CD4-positive, CD25-positive, alpha-beta regulatory T cell (primary cell): Measurements from ENCODE around the gene IRF9. TPM values are rescaled to one million over a fixed set of nuclear protein-coding genes. Genes with fewer than 3 reads are reported as not detected.

Experiments
- ATAC-seq, 2 donors: fragments of 150-1000 bp; cut with Tn5 transposase; one replicate each; pipeline ENCODE4 v1.10.0; 2021; ENCODE audit warnings: low read depth in 2 of 2, moderate number of reproducible peaks in 2 of 2, moderate library complexity in 1 of 2
- DNase-seq, 3 donors: peaks; one replicate each; pipeline versions ENCODE4 v3.0.0 to v3.0.0-alpha.2; 2012 to 2022; ENCODE audit warnings: mixed read lengths in 1 of 3
- H3K27ac ChIP-seq: one replicate; pipeline ENCODE4 v1.7.0; 2013; ENCODE audit warnings: mild to moderate bottlenecking, low read length; ENCODE audit not compliant: insufficient read depth, poor library complexity, severe bottlenecking
- H3K27me3 ChIP-seq: one replicate; pipeline ENCODE4 v1.7.0; 2013; ENCODE audit warnings: low read length; ENCODE audit not compliant: control insufficient read depth, insufficient read depth
- H3K36me3 ChIP-seq: one replicate; pipeline ENCODE4 v1.7.0; 2013; ENCODE audit warnings: mild to moderate bottlenecking, low read length, moderate library complexity; ENCODE audit not compliant: control insufficient read depth, insufficient read depth
- H3K4me1 ChIP-seq: 2 replicates; pipeline ENCODE4 v1.7.0; 2013; ENCODE audit warnings: mild to moderate bottlenecking, low read length; ENCODE audit not compliant: insufficient read depth, control insufficient read depth, poor library complexity, severe bottlenecking
- H3K4me3 ChIP-seq: one replicate; pipeline ENCODE4 v1.7.0; 2013; ENCODE audit warnings: low read depth, mild to moderate bottlenecking, low read length, moderate library complexity
- H3K9me3 ChIP-seq, 2 experiments: 1 replicate in 1 of 2; 2 replicates in 1 of 2; pipeline ENCODE4 v1.7.0; 2013; ENCODE audit warnings: low read length in 2 of 2, mild to moderate bottlenecking in 1 of 2, moderate library complexity in 1 of 2; ENCODE audit not compliant: control insufficient read depth in 2 of 2
- H3K27ac Mint-ChIP-seq, 3 donors: one replicate each; pipeline ENCODE4 v1.8.0; 2020 to 2022; ENCODE audit warnings: mild to moderate bottlenecking in 3 of 3, mixed read lengths in 3 of 3, moderate library complexity in 2 of 3
- H3K27me3 Mint-ChIP-seq: one replicate; pipeline ENCODE4 v1.8.0; 2022; ENCODE audit warnings: mild to moderate bottlenecking, mixed read lengths
- H3K36me3 Mint-ChIP-seq: one replicate; pipeline ENCODE4 v1.8.0; 2020; ENCODE audit warnings: mixed read lengths
- H3K4me1 Mint-ChIP-seq, 4 donors: one replicate each; pipeline ENCODE4 v1.8.0; 2020 to 2022; ENCODE audit warnings: mixed read lengths in 4 of 4, mild to moderate bottlenecking in 1 of 4
- H3K4me3 Mint-ChIP-seq, 4 donors: one replicate each; pipeline ENCODE4 v1.8.0; 2020 to 2022; ENCODE audit warnings: mild to moderate bottlenecking in 4 of 4, mixed read lengths in 4 of 4, moderate library complexity in 3 of 4
- H3K9me3 Mint-ChIP-seq, 7 donors: one replicate each; pipeline ENCODE4 v1.8.0; 2020 to 2022; ENCODE audit warnings: mixed read lengths in 7 of 7, mild to moderate bottlenecking in 3 of 7, moderate library complexity in 2 of 7
- polyA plus RNA-seq, 4 donors: library from polyadenylated mRNA; unstranded; fragments of 300-500 nt; fragmentation: Illumina TruSeq; gene quantifications; one replicate each; pipeline ENCODE4 v1.2.3, GENCODE V29; 2021
- total RNA-seq: library from RNA; stranded (reverse); gene quantifications from one replicate; pipeline ENCODE4 v1.2.3, GENCODE V29; 2022

The IRF9 gene
- total and polyA plus RNA-seq, 5 donors from 2014 or later: 105 to 369 (median 127) TPM

DNA sequence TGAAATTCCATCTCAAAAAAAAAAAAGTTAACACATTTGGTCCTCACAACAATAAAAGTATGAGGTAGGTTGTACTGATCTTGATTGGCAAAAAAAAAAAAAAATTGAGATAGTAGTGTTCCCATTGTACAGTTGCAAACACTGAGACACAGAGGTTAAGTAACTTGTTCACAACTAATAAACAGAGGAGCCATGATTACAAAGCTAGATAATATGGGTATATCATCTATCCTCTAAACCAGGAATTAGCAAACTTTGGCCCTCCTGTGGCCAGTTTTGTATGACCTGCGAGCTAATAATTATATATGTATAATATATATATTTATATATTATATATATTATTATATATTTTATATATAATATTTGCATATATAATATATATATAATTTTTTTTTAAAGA, 27.3 kb upstream of the IRF9 start:
- H3K9me3 Mint-ChIP-seq: peaks cover 0 to 1% (median 0%) of the 10 kb centered on the region in 7 donors
- Histone ChIP-seq H3K9me3 (no peaks in the 10 kb centered on the region), H3K36me3 (peaks cover 13% of the 10 kb centered on the region), H3K27me3 (no peaks in the 10 kb centered on the region), H3K27ac (no peak overlapping the region), H3K4me3 (no peak overlapping the region), H3K4me1 (peaks cover 42% of the 10 kb centered on the region)
- ATAC-seq (no peak), DNase-seq (no peak)
- H3K36me3 Mint-ChIP-seq: peaks cover 15% of the 10 kb centered on the region
- no peak overlapping the region for H3K4me3 Mint-ChIP-seq
- H3K27me3 Mint-ChIP-seq: peaks cover 4% of the 10 kb centered on the region
- H3K4me1 Mint-ChIP-seq: peaks cover 10 to 55% (median 39%) of the 10 kb centered on the region in 4 donors
- H3K27ac Mint-ChIP-seq: peak overlapping the region in 1 of 3 donors; percentile 68

DNA sequence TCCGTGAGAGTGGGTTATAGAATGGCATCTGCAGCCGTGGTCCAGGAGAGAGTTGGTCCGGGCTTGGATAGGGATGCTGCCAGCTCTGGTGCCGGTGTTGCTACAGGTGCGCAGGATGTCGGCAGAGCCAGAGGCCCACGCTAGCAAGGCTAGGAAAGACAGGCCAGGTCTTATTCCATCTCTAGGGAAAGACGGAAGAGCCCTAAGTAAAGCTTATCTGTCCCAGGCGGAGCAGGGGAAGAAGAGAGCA, 25.6 kb upstream of the IRF9 start:
- Histone ChIP-seq H3K27ac (peak overlapping the region; percentile 67), H3K4me3 (peak overlapping the region; percentile 29), H3K36me3 (peaks cover 16% of the 10 kb centered on the region), H3K9me3 (no peaks in the 10 kb centered on the region), H3K4me1 (peaks cover 59% of the 10 kb centered on the region), H3K27me3 (no peaks in the 10 kb centered on the region)
- H3K27ac Mint-ChIP-seq: peak overlapping the region; percentile 8 to 96 (median 93)
- H3K4me3 Mint-ChIP-seq: peak overlapping the region; percentile 91 to 98 (median 97)
- no peak for DNase-seq
- H3K4me1 Mint-ChIP-seq: peaks cover 16 to 70% (median 48%) of the 10 kb centered on the region in 4 donors
- H3K9me3 Mint-ChIP-seq: peaks cover 0 to 1% (median 0%) of the 10 kb centered on the region in 7 donors
- ATAC-seq: no peak
- peaks cover 4% of the 10 kb centered on the region for H3K27me3 Mint-ChIP-seq
- H3K36me3 Mint-ChIP-seq: peaks cover 18% of the 10 kb centered on the region

DNA sequence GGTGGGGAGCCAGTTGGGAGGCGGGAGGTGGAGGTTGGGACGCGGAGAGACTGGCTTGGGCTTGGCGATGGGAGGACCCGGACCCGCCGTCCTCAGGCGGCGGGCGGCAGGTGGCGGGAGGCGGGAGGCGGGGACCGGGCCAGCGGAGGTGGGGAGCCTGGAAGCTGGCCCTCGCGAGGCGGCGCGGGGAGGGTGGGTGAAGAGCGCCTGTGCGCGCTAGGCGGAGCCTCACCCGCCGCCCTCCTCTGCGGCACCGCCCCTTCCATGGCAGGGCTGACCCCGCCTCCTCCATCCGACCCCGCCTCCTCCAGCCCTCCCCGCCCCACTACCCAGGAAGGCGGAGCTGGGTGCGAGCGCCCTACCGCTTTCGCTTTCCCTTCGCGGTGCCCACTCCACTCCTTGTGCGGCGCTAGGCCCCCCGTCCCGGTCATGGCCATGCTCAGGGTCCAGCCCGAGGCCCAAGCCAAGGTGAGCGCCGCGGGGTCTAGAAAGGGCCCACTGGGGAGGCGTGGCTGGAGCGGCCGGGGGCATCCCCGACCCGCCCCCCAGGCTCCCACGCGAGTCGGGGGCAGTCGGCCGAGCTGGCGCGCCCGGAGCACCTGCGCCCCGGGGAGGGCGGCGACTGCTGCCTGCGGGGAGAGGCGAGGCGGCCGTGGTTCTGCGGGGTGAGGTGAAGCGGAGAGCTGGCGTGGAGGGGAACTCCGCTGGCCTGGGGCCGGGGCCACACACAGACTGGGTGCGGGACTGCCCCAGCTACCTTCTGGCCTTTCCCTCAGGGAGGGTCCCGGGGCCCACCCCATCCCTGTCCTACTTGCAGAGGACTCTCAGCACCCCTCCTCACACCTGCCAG, 25.0 kb upstream of the IRF9 start, which contains the start of gene PSME1:
Gene PSME1 (plus strand): TSS at position 361 of the 850 bp plus-strand sequence. CDS start 69 bp downstream, at position 430.
- peak; percentile 90 to 94 (median 93) for DNase-seq
- peaks cover 4% of the 10 kb centered on the region for H3K27me3 Mint-ChIP-seq
- Histone ChIP-seq H3K4me1 (peaks cover 63% of the 10 kb centered on the region), H3K9me3 (no peaks in the 10 kb centered on the region), H3K27ac (peak within 1 kb of the TSS; percentile 85), H3K4me3 (peak within 1 kb of the TSS; percentile 75), H3K36me3 (peaks cover 16% of the 10 kb centered on the region), H3K27me3 (no peaks in the 10 kb centered on the region)
- peak within 1 kb of the TSS; percentile 69 to 96 (median 95) for H3K27ac Mint-ChIP-seq
- peaks cover 17% of the 10 kb centered on the region for H3K36me3 Mint-ChIP-seq
- peaks cover 16 to 70% (median 43%) of the 10 kb centered on the region in 4 donors for H3K4me1 Mint-ChIP-seq
- ATAC-seq: peak; percentile 93 to 96
- peak within 1 kb of the TSS; percentile 92 to 98 (median 97) for H3K4me3 Mint-ChIP-seq
- H3K9me3 Mint-ChIP-seq: peaks cover 0 to 1% (median 0%) of the 10 kb centered on the region in 7 donors

- DNase-seq (peak in 1 of 3 donors; percentile 28), ATAC-seq (no peak)
- Mint-ChIP-seq H3K4me3 (peak overlapping the region; percentile 92 to 94 (median 92)), H3K9me3 (peaks cover 0 to 1% (median 0%) of the 10 kb centered on the region in 7 donors), H3K36me3 (peaks cover 17% of the 10 kb centered on the region), H3K4me1 (peaks cover 16 to 71% (median 43%) of the 10 kb centered on the region in 4 donors), H3K27ac (peak overlapping the region; percentile 69 to 95 (median 94)), H3K27me3 (peaks cover 4% of the 10 kb centered on the region)
- Histone ChIP-seq H3K4me1 (peaks cover 62% of the 10 kb centered on the region), H3K36me3 (peaks cover 16% of the 10 kb centered on the region), H3K9me3 (no peaks in the 10 kb centered on the region), H3K27ac (peak overlapping the region; percentile 85), H3K4me3 (peak overlapping the region; percentile 75), H3K27me3 (no peaks in the 10 kb centered on the region)
These were observed 24.2 kb upstream of the IRF9 start for GRCh38 chr14:24136684-24137528.

DNA sequence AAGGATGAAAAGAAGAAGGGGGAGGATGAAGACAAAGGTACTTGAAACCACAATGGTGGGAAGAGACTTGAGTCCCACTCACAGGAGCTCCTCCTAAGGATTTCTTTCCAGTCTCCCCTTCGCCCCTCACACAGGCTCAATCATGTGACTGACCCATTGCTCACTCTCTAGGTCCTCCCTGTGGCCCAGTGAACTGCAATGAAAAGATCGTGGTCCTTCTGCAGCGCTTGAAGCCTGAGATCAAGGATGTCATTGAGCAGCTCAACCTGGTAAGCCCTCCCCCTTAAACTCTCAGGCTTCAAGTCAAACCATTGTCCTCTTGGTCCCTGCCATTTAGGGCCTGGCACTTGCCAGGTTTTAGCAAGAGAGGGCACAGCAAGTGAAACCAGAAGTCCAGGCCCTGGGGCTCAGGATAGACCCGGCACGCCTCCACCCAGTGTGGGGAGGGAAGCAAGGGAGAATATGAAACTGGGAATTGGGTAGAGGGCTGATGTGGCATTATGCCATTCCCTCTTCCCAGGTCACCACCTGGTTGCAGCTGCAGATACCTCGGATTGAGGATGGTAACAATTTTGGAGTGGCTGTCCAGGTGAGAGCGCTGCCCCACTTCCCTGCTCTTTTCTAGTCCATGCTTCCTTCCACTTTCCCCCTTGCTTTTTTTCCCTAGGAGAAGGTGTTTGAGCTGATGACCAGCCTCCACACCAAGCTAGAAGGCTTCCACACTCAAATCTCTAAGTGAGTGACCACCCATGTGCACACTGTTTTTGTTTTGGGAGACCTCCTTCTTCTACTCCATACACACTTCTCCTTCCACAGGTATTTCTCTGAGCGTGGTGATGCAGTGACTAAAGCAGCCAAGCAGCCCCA, 23.3 kb upstream of the IRF9 start:
- H3K27me3 Mint-ChIP-seq: peaks cover 4% of the 10 kb centered on the region
- no peak overlapping the region for H3K4me3 ChIP-seq
- H3K4me1 ChIP-seq: peaks cover 59% of the 10 kb centered on the region
- no peaks in the 10 kb centered on the region for H3K27me3 ChIP-seq
- ATAC-seq: no peak
- H3K4me3 Mint-ChIP-seq: peak overlapping the region; percentile 92 to 94 (median 92)
- H3K36me3 ChIP-seq: peaks cover 16% of the 10 kb centered on the region
- peaks cover 16 to 71% (median 39%) of the 10 kb centered on the region in 4 donors for H3K4me1 Mint-ChIP-seq
- peak overlapping the region; percentile 94 to 95 (median 95) for H3K27ac Mint-ChIP-seq
- no peaks in the 10 kb centered on the region for H3K9me3 ChIP-seq
- H3K27ac ChIP-seq: peak overlapping the region; percentile 85
- no peak for DNase-seq
- H3K9me3 Mint-ChIP-seq: peaks cover 0 to 1% (median 0%) of the 10 kb centered on the region in 7 donors
- H3K36me3 Mint-ChIP-seq: peaks cover 17% of the 10 kb centered on the region

GRCh38 chr14:24138396-24139271, 22.4 kb upstream of the IRF9 start:
- Histone ChIP-seq H3K36me3 (peaks cover 22% of the 10 kb centered on the region), H3K4me3 (no peak overlapping the region), H3K4me1 (peaks cover 56% of the 10 kb centered on the region), H3K9me3 (no peaks in the 10 kb centered on the region), H3K27ac (no peak overlapping the region), H3K27me3 (no peaks in the 10 kb centered on the region)
- peak overlapping the region in 2 of 3 donors; percentile 61 to 85 for H3K27ac Mint-ChIP-seq
- peak overlapping the region; percentile 81 to 94 (median 92) for H3K4me3 Mint-ChIP-seq
- H3K9me3 Mint-ChIP-seq: peaks cover 0 to 1% (median 0%) of the 10 kb centered on the region in 7 donors
- H3K27me3 Mint-ChIP-seq: no peaks in the 10 kb centered on the region
- ATAC-seq: no peak
- H3K4me1 Mint-ChIP-seq: peaks cover 10 to 73% (median 37%) of the 10 kb centered on the region in 4 donors
- peaks cover 22% of the 10 kb centered on the region for H3K36me3 Mint-ChIP-seq
- no peak for DNase-seq
